GM19455 (cell line): ENCODE data around the gene SEMA4B.
"Not testable (repeated sequence)": the region's sequence is repeated elsewhere in the genome, so short reads cannot be mapped to it uniquely, and the experiment has no call there.

ENCODE experiments used
- ATAC-seq: cut with Tn5 transposase; IDR thresholded peaks from one replicate; pipeline ENCODE4 v1.9.1; 2021; ENCODE audit not compliant: unreplicated experiment

Gene SEMA4B

GRCh38 chr15:90249203-90249863 lies 48.2 kb downstream of the SEMA4B start, which contains the start of gene TTLL13:
Gene TTLL13, plus strand, starts transcription at chr15:90249556. Its CDS starts 1,075 bp downstream, at chr15:90250631.
- peak; percentile 64 for ATAC-seq

GRCh38 chr15:90257776-90258175 lies 56.6 kb downstream of the SEMA4B start:
- no peak for ATAC-seq

GRCh38 chr15:90259524-90259923 lies 58.4 kb downstream of the SEMA4B start:
- peak; percentile 76 for ATAC-seq

GRCh38 chr15:90260731-90261130 lies 59.6 kb downstream of the SEMA4B start:
- ATAC-seq: not testable (repeated sequence)

- no peak for ATAC-seq
Observed at GRCh38 chr15:90261811-90262210, 60.7 kb downstream of the SEMA4B start.

- ATAC-seq: no peak
Observed at GRCh38 chr15:90262426-90262825, 61.3 kb downstream of the SEMA4B start.

GRCh38 chr15:90264671-90265070 lies 63.5 kb downstream of the SEMA4B start:
- ATAC-seq: no peak

GRCh38 chr15:90265271-90266060 lies 64.3 kb downstream of the SEMA4B start, which contains the start of gene NGRN:
Gene NGRN, plus strand, starts transcription at chr15:90265672. Its CDS starts 41 bp downstream, at chr15:90265713.
- peak; percentile 92 for ATAC-seq

- peak; percentile 10 for ATAC-seq
Observed at GRCh38 chr15:90266061-90266431, 64.9 kb downstream of the SEMA4B start.

- no peak for ATAC-seq
Observed at GRCh38 chr15:90266485-90266884, 65.4 kb downstream of the SEMA4B start.

GRCh38 chr15:90268415-90268814 lies 67.3 kb downstream of the SEMA4B start:
- no peak for ATAC-seq

GRCh38 chr15:90270502-90271150 lies 69.5 kb downstream of the SEMA4B start:
- no peak for ATAC-seq

- no peak for ATAC-seq
Observed at GRCh38 chr15:90271459-90272166, 70.5 kb downstream of the SEMA4B start.

- not testable (repeated sequence) for ATAC-seq
Observed at GRCh38 chr15:90278467-90278866, 77.3 kb downstream of the SEMA4B start.
